Liver (tissue), 3 donors: Measurements from ENCODE around the gene BEND3.

Experiments
- GABPA ChIP-seq, 2 donors: IDR thresholded peaks in 1 of 2; conservative IDR thresholded peaks in 1 of 2; 2 replicates each; pipeline ENCODE4 v1.6.1; 2016; ENCODE audit warnings: antibody characterized with exemption in 2 of 2, mild to moderate bottlenecking in 1 of 2, moderate library complexity in 1 of 2
- TF ChIP-seq, protein P1 (sequence below): fragments of 150-350 bp; IDR thresholded peaks from 2 replicates; pipeline ENCODE4 v1.5.1; 2017; ENCODE audit warnings: improper control_type of control experiment, low read depth, low read length; ENCODE audit not compliant: missing input control
- donor health status: healthy.
- donor health status: healthy.

DNA sequence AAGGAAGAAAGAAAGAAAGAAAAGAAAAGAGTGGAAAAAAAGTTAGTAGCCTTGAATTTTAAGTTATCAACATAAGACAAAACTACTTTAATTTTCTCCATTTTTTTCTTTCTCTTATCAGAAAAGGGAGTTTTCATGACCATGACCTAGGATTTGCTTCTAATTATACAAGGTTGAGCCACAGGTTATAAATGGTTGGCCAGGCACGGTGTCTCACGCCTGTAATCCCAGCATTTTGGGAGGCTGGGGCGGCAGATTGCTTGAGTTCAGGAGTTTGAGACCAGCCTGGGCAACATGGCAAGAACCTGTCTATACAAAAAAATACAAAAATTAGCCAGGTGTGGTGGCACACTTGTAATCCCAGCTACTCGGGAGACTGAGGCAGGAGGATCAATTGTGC is 95.1 kb downstream of the BEND3 start:
- TF ChIP-seq, protein P1, sequence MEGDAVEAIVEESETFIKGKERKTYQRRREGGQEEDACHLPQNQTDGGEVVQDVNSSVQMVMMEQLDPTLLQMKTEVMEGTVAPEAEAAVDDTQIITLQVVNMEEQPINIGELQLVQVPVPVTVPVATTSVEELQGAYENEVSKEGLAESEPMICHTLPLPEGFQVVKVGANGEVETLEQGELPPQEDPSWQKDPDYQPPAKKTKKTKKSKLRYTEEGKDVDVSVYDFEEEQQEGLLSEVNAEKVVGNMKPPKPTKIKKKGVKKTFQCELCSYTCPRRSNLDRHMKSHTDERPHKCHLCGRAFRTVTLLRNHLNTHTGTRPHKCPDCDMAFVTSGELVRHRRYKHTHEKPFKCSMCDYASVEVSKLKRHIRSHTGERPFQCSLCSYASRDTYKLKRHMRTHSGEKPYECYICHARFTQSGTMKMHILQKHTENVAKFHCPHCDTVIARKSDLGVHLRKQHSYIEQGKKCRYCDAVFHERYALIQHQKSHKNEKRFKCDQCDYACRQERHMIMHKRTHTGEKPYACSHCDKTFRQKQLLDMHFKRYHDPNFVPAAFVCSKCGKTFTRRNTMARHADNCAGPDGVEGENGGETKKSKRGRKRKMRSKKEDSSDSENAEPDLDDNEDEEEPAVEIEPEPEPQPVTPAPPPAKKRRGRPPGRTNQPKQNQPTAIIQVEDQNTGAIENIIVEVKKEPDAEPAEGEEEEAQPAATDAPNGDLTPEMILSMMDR = no peak
- TF ChIP-seq GABPA (IDR thresholded peaks at IDR 0.05 in 1 of 2, conservative IDR thresholded peaks at IDR 0.05 in 1 of 2) = no peak
